HEK293 (cell line): ENCODE measurements around the gene ELAVL3.
A peak's percentile ranks its signal among the peaks of the same experiment; 100 is the strongest.

Experiments used
- TRIM28 ChIP-seq: IDR thresholded peaks from 2 replicates; pipeline ENCODE4 v1.6.1; 2011; ENCODE audit warnings: low read length, control low read depth, borderline replicate concordance
- ZEB2 ChIP-seq: fragments of 450-650 bp; formaldehyde crosslinking; IDR thresholded peaks from 2 replicates; pipeline ENCODE4 v1.5.1; 2016; ENCODE audit warnings: missing biosample characterization, missing genetic modification characterization
- ZNF155 ChIP-seq: fragments of 450-650 bp; formaldehyde crosslinking; IDR thresholded peaks from 2 replicates; pipeline ENCODE4 v1.5.1; 2016; ENCODE audit warnings: missing biosample characterization, missing genetic modification characterization
- ZNF175 ChIP-seq: fragments of 450-650 bp; formaldehyde crosslinking; IDR thresholded peaks from 2 replicates; pipeline ENCODE4 v1.5.1; 2016; ENCODE audit warnings: missing biosample characterization, missing genetic modification characterization
- ZNF19 ChIP-seq: fragments of 450-650 bp; formaldehyde crosslinking; IDR thresholded peaks from 2 replicates; pipeline ENCODE4; 2016; ENCODE audit warnings: missing biosample characterization, missing genetic modification characterization, low read depth
- ZNF23 ChIP-seq: fragments of 450-650 bp; formaldehyde crosslinking; IDR thresholded peaks from 2 replicates; pipeline ENCODE4 v1.5.1; 2016; ENCODE audit warnings: missing biosample characterization, missing genetic modification characterization, borderline replicate concordance
- ZNF239 ChIP-seq: fragments of 450-650 bp; formaldehyde crosslinking; IDR thresholded peaks from 2 replicates; pipeline ENCODE4 v1.5.1; 2016; ENCODE audit warnings: missing biosample characterization, missing genetic modification characterization
- ZNF544 ChIP-seq: fragments of 450-650 bp; formaldehyde crosslinking; IDR thresholded peaks from 2 replicates; pipeline ENCODE4 v1.5.0; 2017; ENCODE audit warnings: missing biosample characterization, missing genetic modification characterization
- TF ChIP-seq, protein P1 (sequence below): fragments of 450-650 bp; formaldehyde crosslinking; IDR thresholded peaks from 2 replicates; pipeline ENCODE4 v1.5.0; 2017; ENCODE audit warnings: missing biosample characterization, missing genetic modification characterization, borderline replicate concordance
- TF ChIP-seq, protein P2 (sequence below): fragments of 450-650 bp; IDR thresholded peaks from 2 replicates; pipeline ENCODE4 v1.5.1; 2018; ENCODE audit warnings: missing biosample characterization, mild to moderate bottlenecking, missing genetic modification characterization
- TF ChIP-seq, protein P3 (sequence below): fragments of 450-650 bp; formaldehyde crosslinking; conservative IDR thresholded peaks from 2 replicates; pipeline ENCODE4 v1.5.1; 2016; ENCODE audit warnings: low read depth, missing biosample characterization, missing genetic modification characterization
- TF ChIP-seq, protein P4 (sequence below): fragments of 450-650 bp; formaldehyde crosslinking; IDR thresholded peaks from 2 replicates; pipeline ENCODE4 v1.5.1; 2016; ENCODE audit warnings: missing biosample characterization, missing genetic modification characterization, borderline replicate concordance
- TF ChIP-seq, protein P5 (sequence below): fragments of 450-650 bp; formaldehyde crosslinking; IDR thresholded peaks from 2 replicates; pipeline ENCODE4 v1.5.1; 2016; ENCODE audit warnings: missing biosample characterization, missing genetic modification characterization
- TF ChIP-seq, protein P6 (sequence below): IDR thresholded peaks from 2 replicates; pipeline ENCODE4 v1.6.1; 2011; ENCODE audit warnings: mild to moderate bottlenecking, low read depth, low read length, borderline replicate concordance
- TF ChIP-seq, protein P7 (sequence below): fragments of 450-650 bp; IDR thresholded peaks from 2 replicates; pipeline ENCODE4 v1.5.1; 2018; ENCODE audit warnings: missing biosample characterization, missing genetic modification characterization

The ELAVL3 gene

DNA sequence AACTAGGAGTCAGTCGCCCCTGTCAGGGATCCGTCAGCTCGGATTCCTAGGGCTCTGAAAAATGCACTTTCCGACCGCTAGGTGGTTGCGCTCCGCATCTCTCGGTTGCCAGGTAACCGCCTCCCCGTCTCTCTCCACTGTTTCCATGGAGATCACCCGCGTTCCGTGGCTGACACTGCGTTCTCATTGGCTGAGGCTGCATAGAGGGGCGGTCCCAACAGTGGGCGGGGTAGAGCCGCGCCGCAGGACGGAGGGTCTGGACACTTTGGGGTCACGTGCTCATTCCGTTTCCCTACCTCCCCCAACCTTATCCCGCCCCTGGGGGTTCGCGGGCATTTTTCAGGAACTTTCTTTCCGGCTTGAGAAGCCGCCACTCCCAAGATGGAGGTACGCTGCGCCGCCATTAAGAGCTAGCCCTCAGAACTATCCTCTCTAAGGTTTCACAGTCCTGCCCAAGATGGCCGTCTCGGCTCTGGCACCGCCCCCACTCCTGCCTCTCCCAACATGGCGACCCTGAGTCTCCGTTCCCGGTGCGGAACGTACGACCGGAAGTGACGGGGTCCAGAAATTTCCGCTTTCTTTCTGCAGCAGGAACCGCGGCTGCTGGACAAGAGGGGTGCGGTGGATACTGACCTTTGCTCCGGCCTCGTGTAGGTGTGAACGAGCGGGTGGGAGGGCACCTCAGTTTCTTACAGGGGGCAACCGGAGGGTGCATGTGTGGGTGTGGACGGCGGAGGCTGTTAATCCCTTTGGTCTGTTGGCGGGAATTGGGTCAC lies 45.6 kb downstream of the ELAVL3 start, which contains the start of the genes ODAD3 and PRKCSH (continued):
- TF ChIP-seq, protein P1, sequence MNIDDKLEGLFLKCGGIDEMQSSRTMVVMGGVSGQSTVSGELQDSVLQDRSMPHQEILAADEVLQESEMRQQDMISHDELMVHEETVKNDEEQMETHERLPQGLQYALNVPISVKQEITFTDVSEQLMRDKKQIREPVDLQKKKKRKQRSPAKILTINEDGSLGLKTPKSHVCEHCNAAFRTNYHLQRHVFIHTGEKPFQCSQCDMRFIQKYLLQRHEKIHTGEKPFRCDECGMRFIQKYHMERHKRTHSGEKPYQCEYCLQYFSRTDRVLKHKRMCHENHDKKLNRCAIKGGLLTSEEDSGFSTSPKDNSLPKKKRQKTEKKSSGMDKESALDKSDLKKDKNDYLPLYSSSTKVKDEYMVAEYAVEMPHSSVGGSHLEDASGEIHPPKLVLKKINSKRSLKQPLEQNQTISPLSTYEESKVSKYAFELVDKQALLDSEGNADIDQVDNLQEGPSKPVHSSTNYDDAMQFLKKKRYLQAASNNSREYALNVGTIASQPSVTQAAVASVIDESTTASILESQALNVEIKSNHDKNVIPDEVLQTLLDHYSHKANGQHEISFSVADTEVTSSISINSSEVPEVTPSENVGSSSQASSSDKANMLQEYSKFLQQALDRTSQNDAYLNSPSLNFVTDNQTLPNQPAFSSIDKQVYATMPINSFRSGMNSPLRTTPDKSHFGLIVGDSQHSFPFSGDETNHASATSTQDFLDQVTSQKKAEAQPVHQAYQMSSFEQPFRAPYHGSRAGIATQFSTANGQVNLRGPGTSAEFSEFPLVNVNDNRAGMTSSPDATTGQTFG (tag by site-specific recombination), result no peak
- TF ChIP-seq, protein P2, sequence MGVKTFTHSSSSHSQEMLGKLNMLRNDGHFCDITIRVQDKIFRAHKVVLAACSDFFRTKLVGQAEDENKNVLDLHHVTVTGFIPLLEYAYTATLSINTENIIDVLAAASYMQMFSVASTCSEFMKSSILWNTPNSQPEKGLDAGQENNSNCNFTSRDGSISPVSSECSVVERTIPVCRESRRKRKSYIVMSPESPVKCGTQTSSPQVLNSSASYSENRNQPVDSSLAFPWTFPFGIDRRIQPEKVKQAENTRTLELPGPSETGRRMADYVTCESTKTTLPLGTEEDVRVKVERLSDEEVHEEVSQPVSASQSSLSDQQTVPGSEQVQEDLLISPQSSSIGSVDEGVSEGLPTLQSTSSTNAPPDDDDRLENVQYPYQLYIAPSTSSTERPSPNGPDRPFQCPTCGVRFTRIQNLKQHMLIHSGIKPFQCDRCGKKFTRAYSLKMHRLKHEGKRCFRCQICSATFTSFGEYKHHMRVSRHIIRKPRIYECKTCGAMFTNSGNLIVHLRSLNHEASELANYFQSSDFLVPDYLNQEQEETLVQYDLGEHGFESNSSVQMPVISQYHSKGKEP, result no peak
- TF ChIP-seq ZNF239 (tag by site-specific recombination), result no peak
- TF ChIP-seq ZNF155 (tag by site-specific recombination), result no peak
- no peak for TF ChIP-seq ZNF544
- no peak for TF ChIP-seq ZNF175
- TF ChIP-seq, protein P3, sequence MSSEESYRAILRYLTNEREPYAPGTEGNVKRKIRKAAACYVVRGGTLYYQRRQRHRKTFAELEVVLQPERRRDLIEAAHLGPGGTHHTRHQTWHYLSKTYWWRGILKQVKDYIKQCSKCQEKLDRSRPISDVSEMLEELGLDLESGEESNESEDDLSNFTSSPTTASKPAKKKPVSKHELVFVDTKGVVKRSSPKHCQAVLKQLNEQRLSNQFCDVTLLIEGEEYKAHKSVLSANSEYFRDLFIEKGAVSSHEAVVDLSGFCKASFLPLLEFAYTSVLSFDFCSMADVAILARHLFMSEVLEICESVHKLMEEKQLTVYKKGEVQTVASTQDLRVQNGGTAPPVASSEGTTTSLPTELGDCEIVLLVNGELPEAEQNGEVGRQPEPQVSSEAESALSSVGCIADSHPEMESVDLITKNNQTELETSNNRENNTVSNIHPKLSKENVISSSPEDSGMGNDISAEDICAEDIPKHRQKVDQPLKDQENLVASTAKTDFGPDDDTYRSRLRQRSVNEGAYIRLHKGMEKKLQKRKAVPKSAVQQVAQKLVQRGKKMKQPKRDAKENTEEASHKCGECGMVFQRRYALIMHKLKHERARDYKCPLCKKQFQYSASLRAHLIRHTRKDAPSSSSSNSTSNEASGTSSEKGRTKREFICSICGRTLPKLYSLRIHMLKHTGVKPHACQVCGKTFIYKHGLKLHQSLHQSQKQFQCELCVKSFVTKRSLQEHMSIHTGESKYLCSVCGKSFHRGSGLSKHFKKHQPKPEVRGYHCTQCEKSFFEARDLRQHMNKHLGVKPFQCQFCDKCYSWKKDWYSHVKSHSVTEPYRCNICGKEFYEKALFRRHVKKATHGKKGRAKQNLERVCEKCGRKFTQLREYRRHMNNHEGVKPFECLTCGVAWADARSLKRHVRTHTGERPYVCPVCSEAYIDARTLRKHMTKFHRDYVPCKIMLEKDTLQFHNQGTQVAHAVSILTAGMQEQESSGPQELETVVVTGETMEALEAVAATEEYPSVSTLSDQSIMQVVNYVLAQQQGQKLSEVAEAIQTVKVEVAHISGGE (tag by site-specific recombination), result peak; percentile 97
- TF ChIP-seq, protein P4, sequence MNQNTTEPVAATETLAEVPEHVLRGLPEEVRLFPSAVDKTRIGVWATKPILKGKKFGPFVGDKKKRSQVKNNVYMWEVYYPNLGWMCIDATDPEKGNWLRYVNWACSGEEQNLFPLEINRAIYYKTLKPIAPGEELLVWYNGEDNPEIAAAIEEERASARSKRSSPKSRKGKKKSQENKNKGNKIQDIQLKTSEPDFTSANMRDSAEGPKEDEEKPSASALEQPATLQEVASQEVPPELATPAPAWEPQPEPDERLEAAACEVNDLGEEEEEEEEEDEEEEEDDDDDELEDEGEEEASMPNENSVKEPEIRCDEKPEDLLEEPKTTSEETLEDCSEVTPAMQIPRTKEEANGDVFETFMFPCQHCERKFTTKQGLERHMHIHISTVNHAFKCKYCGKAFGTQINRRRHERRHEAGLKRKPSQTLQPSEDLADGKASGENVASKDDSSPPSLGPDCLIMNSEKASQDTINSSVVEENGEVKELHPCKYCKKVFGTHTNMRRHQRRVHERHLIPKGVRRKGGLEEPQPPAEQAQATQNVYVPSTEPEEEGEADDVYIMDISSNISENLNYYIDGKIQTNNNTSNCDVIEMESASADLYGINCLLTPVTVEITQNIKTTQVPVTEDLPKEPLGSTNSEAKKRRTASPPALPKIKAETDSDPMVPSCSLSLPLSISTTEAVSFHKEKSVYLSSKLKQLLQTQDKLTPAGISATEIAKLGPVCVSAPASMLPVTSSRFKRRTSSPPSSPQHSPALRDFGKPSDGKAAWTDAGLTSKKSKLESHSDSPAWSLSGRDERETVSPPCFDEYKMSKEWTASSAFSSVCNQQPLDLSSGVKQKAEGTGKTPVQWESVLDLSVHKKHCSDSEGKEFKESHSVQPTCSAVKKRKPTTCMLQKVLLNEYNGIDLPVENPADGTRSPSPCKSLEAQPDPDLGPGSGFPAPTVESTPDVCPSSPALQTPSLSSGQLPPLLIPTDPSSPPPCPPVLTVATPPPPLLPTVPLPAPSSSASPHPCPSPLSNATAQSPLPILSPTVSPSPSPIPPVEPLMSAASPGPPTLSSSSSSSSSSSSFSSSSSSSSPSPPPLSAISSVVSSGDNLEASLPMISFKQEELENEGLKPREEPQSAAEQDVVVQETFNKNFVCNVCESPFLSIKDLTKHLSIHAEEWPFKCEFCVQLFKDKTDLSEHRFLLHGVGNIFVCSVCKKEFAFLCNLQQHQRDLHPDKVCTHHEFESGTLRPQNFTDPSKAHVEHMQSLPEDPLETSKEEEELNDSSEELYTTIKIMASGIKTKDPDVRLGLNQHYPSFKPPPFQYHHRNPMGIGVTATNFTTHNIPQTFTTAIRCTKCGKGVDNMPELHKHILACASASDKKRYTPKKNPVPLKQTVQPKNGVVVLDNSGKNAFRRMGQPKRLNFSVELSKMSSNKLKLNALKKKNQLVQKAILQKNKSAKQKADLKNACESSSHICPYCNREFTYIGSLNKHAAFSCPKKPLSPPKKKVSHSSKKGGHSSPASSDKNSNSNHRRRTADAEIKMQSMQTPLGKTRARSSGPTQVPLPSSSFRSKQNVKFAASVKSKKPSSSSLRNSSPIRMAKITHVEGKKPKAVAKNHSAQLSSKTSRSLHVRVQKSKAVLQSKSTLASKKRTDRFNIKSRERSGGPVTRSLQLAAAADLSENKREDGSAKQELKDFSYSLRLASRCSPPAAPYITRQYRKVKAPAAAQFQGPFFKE (tag by site-specific recombination), result no peak
- TF ChIP-seq, protein P5, sequence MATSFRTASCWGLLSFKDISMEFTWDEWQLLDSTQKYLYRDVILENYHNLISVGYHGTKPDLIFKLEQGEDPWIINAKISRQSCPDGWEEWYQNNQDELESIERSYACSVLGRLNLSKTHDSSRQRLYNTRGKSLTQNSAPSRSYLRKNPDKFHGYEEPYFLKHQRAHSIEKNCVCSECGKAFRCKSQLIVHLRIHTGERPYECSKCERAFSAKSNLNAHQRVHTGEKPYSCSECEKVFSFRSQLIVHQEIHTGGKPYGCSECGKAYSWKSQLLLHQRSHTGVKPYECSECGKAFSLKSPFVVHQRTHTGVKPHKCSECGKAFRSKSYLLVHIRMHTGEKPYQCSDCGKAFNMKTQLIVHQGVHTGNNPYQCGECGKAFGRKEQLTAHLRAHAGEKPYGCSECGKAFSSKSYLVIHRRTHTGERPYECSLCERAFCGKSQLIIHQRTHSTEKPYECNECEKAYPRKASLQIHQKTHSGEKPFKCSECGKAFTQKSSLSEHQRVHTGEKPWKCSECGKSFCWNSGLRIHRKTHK (tag by site-specific recombination), result no peak
- TF ChIP-seq, protein P6, sequence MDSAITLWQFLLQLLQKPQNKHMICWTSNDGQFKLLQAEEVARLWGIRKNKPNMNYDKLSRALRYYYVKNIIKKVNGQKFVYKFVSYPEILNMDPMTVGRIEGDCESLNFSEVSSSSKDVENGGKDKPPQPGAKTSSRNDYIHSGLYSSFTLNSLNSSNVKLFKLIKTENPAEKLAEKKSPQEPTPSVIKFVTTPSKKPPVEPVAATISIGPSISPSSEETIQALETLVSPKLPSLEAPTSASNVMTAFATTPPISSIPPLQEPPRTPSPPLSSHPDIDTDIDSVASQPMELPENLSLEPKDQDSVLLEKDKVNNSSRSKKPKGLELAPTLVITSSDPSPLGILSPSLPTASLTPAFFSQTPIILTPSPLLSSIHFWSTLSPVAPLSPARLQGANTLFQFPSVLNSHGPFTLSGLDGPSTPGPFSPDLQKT, result 0 out of 2 replicates have a peak, but pooled peaks have one; percentile 53
- peak; percentile 97 for TF ChIP-seq ZEB2
- TF ChIP-seq TRIM28, result no peak
- TF ChIP-seq, protein P7, sequence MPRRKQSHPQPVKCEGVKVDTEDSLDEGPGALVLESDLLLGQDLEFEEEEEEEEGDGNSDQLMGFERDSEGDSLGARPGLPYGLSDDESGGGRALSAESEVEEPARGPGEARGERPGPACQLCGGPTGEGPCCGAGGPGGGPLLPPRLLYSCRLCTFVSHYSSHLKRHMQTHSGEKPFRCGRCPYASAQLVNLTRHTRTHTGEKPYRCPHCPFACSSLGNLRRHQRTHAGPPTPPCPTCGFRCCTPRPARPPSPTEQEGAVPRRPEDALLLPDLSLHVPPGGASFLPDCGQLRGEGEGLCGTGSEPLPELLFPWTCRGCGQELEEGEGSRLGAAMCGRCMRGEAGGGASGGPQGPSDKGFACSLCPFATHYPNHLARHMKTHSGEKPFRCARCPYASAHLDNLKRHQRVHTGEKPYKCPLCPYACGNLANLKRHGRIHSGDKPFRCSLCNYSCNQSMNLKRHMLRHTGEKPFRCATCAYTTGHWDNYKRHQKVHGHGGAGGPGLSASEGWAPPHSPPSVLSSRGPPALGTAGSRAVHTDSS, result no peak
- no peak for TF ChIP-seq ZNF19 (tag by site-specific recombination)
- TF ChIP-seq ZNF23 (tag by site-specific recombination), result no peak
